Keratinocyte (primary cell): Measurements from ENCODE around the gene DCTN5. TPM values are rescaled to one million over a fixed set of nuclear protein-coding genes. Genes with fewer than 3 reads are reported as not detected.
"Not testable (repeated sequence)": the region's sequence is repeated elsewhere in the genome, so short reads cannot be mapped to it uniquely, and the experiment has no call there.

Experiments
- DNase-seq: peaks from one replicate; pipeline ENCODE4 v3.0.0-alpha.2; 2011; ENCODE audit warnings: low read depth, missing footprints, low spot score
- FAIRE-seq: peaks from 2 replicates; lab custom pipeline; 2011; peaks lifted over from hg19 to GRCh38; lab: Jason Lieb, UNC
- H2AFZ ChIP-seq: 2 replicates; pipeline ENCODE4 v1.6.0; 2012; ENCODE audit warnings: low read length, control low read depth, inconsistent platforms; ENCODE audit not compliant: control insufficient read depth
- H3K27ac ChIP-seq: 2 replicates; pipeline ENCODE4 v1.5.1; 2011; ENCODE audit warnings: low read length; ENCODE audit not compliant: control insufficient read depth, insufficient read depth
- H3K27me3 ChIP-seq: 3 replicates; pipeline ENCODE4 v1.6.0; 2011; ENCODE audit warnings: low read length; ENCODE audit not compliant: control insufficient read depth, insufficient read depth; ENCODE audit errors: extremely low read depth
- H3K36me3 ChIP-seq, 2 experiments: 2 replicates in 1 of 2; 3 replicates in 1 of 2; pipeline ENCODE4 v1.5.1; 2011; ENCODE audit warnings: low read length in 2 of 2, mild to moderate bottlenecking in 1 of 2; ENCODE audit not compliant: control insufficient read depth in 2 of 2, insufficient read depth in 2 of 2; ENCODE audit errors: extremely low read depth in 1 of 2
- H3K4me1 ChIP-seq: 3 replicates; pipeline ENCODE4 v1.5.1; 2011; ENCODE audit warnings: low read length; ENCODE audit not compliant: control insufficient read depth, insufficient read depth; ENCODE audit errors: extremely low read depth
- H3K4me2 ChIP-seq: 3 replicates; pipeline ENCODE4 v1.6.0; 2011; ENCODE audit warnings: low read depth, low read length; ENCODE audit not compliant: control insufficient read depth, insufficient read depth; ENCODE audit errors: extremely low read depth
- H3K4me3 ChIP-seq, 3 experiments: fragments of 200-600 bp in 1 of 3; sonication (generic) in 1 of 3; 2 replicates in 2 of 3; 3 replicates in 1 of 3; pipeline ENCODE4 v1.5.1; 2011 to 2016; ENCODE audit warnings: low read length in 3 of 3, mild to moderate bottlenecking in 3 of 3, control low read depth in 2 of 3, inconsistent platforms in 1 of 3, low read depth in 1 of 3, mixed read lengths in 1 of 3, mixed run types in 1 of 3, moderate library complexity in 1 of 3; ENCODE audit not compliant: control insufficient read depth in 2 of 3, insufficient read depth in 2 of 3; ENCODE audit errors: extremely low read depth in 1 of 3
- H3K79me2 ChIP-seq: 2 replicates; pipeline ENCODE4 v1.6.0; 2012; ENCODE audit warnings: low read length; ENCODE audit not compliant: control insufficient read depth, insufficient read depth
- H3K9ac ChIP-seq: 3 replicates; pipeline ENCODE4 v1.6.0; 2011; ENCODE audit warnings: low read length; ENCODE audit not compliant: control insufficient read depth, insufficient read depth; ENCODE audit errors: extremely low read depth
- H3K9me1 ChIP-seq: 3 replicates; pipeline ENCODE4 v1.6.0; 2011; ENCODE audit warnings: low read length; ENCODE audit not compliant: control insufficient read depth, insufficient read depth; ENCODE audit errors: extremely low read depth
- H3K9me3 ChIP-seq: 2 replicates; pipeline ENCODE4 v1.5.1; 2012; ENCODE audit warnings: low read depth, low read length; ENCODE audit not compliant: control insufficient read depth
- H4K20me1 ChIP-seq: 3 replicates; pipeline ENCODE4 v1.6.0; 2011; ENCODE audit warnings: low read length; ENCODE audit not compliant: control insufficient read depth, insufficient read depth; ENCODE audit errors: extremely low read depth
- CTCF ChIP-seq, 3 experiments: IDR thresholded peaks in 1 of 3; conservative IDR thresholded peaks in 1 of 3; optimal IDR thresholded peaks in 1 of 3; 2 replicates in 2 of 3; 3 replicates in 1 of 3; pipeline versions ENCODE3 to v1.5.1; 2011; ENCODE audit warnings: low read length in 3 of 3, mild to moderate bottlenecking in 3 of 3, moderate library complexity in 2 of 3, control low read depth in 1 of 3, inconsistent platforms in 1 of 3; ENCODE audit not compliant: insufficient read depth in 2 of 3; ENCODE audit errors: extremely low read depth in 1 of 3
- EZH2 ChIP-seq: IDR thresholded peaks from one replicate; pipeline ENCODE4 v1.6.1; 2012; ENCODE audit warnings: inconsistent platforms, mild to moderate bottlenecking, low read length, moderate library complexity
- dilution Hi-C: fragments of 300-500 bp; cut with MboI; formaldehyde crosslinking; loops from one replicate; pipeline ENCODE4 v1.7.0; 2020; ENCODE audit warnings: low sequenced_read_pairs; ENCODE audit not compliant: extremely low pct_ligation_motif_present
- polyA plus RNA-seq, 5 experiments: library from polyadenylated mRNA; depleted of rRNA in 3 of 5; stranded (reverse) in 3 of 5; stranded (forward) in 1 of 5; unstranded in 1 of 5; fragments of >200 nt; gene quantifications; 1 replicate in 1 of 5; 2 replicates in 3 of 5; 3 replicates in 1 of 5; pipeline versions ENCODE4 v1.2.1 to v1.2.3, GENCODE V29; 2011 to 2012; ENCODE audit warnings: missing spikeins in 2 of 5, low read depth in 1 of 5, low replicate concordance in 1 of 5

The DCTN5 gene
- polyA plus RNA-seq, 1 donor (not counting 4 experiments of a cell fraction or from before 2014, with no cell fraction given): 105 TPM

DNA sequence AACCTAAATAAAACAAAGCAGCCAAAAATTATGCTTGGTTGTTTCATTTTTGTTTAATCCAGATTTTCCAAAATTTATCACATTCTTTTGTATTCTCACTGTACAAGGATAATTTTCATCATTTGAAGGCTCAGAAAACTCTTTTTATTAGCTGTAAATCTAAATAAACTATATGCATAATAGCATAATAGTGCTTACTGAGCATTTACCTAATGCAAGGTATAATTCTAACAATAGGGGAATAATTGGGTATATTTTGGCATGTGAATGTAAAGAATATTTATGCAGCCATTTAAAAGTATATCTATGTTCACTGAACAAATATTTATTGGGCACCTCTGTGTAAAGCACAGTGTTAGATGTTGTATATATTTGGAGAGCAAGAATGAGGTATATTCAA lies 17.2 kb upstream of the DCTN5 start:
- dilution Hi-C loops: no loop called here
- DNase-seq (no peak), FAIRE-seq (no peak)
- Histone ChIP-seq H3K9ac (no peak overlapping the region), H4K20me1 (no peaks in the 10 kb centered on the region), H3K9me3 (no peaks in the 10 kb centered on the region), H3K27ac (no peak overlapping the region), H3K4me2 (no peak overlapping the region), H3K4me3 (no peak overlapping the region), H3K79me2 (no peaks in the 10 kb centered on the region), H3K36me3 (peaks cover 14 to 29% of the 10 kb centered on the region in 2 experiments), H2AFZ (no peak overlapping the region), H3K9me1 (no peaks in the 10 kb centered on the region), H3K27me3 (no peaks in the 10 kb centered on the region), H3K4me1 (no peaks in the 10 kb centered on the region)
- no peak for TF ChIP-seq EZH2
- TF ChIP-seq CTCF (optimal IDR thresholded peaks at IDR 0.05 in 1 of 3, IDR thresholded peaks at IDR 0.05 in 1 of 3, conservative IDR thresholded peaks at IDR 0.05 in 1 of 3; ENCODE audit: extremely low read depth in 1 of 3, insufficient read depth in 2 of 3, low read length in 3 of 3): no peak

- H3K36me3 ChIP-seq: peaks cover 14 to 15% of the 10 kb centered on the region in 2 experiments
- dilution Hi-C loops: no loop called here
These were observed 11.8 kb upstream of the DCTN5 start for GRCh38 chr16:23629516-23629915.

DNA sequence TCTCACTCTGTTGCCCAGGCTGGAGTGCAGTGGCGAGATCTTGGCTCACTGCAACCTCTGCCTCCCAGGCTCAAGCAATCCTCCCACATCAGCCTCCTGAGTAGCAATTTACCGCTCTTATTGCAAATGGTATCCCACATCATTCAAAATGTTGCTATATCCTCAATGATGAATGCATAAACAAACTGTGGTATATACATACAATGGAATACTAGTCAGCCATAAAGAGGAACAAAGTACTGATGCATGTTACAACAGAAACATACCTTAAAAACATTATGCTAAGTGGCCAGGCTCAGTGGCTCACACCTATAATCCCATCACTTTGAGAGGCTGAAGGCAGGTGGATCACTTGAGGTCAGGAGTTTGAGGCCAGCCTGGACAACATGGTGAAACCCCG lies 9.4 kb upstream of the DCTN5 start:
- Histone ChIP-seq H3K4me1 (peaks cover 13% of the 10 kb centered on the region), H3K36me3 (peaks cover 11 to 14% of the 10 kb centered on the region in 2 experiments), H3K79me2 (peaks cover 22% of the 10 kb centered on the region)
- FAIRE-seq, H4K20me1 ChIP-seq, H3K9me1 ChIP-seq, H3K27me3 ChIP-seq, H3K9me3 ChIP-seq, H3K4me2 ChIP-seq, H3K27ac ChIP-seq, H2AFZ ChIP-seq, dilution Hi-C loops, H3K4me3 ChIP-seq, DNase-seq, H3K9ac ChIP-seq: not testable (repeated sequence)

More at GRCh38 chr16:23629516-23629915, 11.8 kb upstream of the DCTN5 start:
- H3K4me1 ChIP-seq: peaks cover 13% of the 10 kb centered on the region
- H3K27ac ChIP-seq: peak overlapping the region; percentile 29
- H3K9me1 ChIP-seq: peaks cover 2% of the 10 kb centered on the region
- TF ChIP-seq EZH2 (no peak), CTCF (optimal IDR thresholded peaks at IDR 0.05 in 1 of 3, IDR thresholded peaks at IDR 0.05 in 1 of 3, conservative IDR thresholded peaks at IDR 0.05 in 1 of 3; ENCODE audit: extremely low read depth in 1 of 3, insufficient read depth in 2 of 3, low read length in 3 of 3) (no peak)
- H3K9me3 ChIP-seq: no peaks in the 10 kb centered on the region
- H3K9ac ChIP-seq: no peak overlapping the region
- no peaks in the 10 kb centered on the region for H4K20me1 ChIP-seq
- peak overlapping the region; percentile 44 for H3K4me2 ChIP-seq
- H2AFZ ChIP-seq: no peak overlapping the region
- peaks cover 19% of the 10 kb centered on the region for H3K79me2 ChIP-seq
- no peak overlapping the region for H3K4me3 ChIP-seq
- H3K27me3 ChIP-seq: no peaks in the 10 kb centered on the region
- DNase-seq (no peak), FAIRE-seq (no peak)
